OCI-LY1 (cell line): ENCODE results near the gene CSMD2.

Experiments
- H2AFZ ChIP-seq: fragments of 200-600 bp; sonication (generic), shearing (Covaris generic); 2 replicates; pipeline ENCODE4 v1.6.0; 2014; ENCODE audit warnings: antibody characterized with exemption, mild to moderate bottlenecking, low read length
- H3F3A ChIP-seq: fragments of 200-600 bp; sonication (generic), shearing (Covaris generic); 2 replicates; pipeline ENCODE4 v1.6.0; 2014; ENCODE audit warnings: mild to moderate bottlenecking, antibody characterized with exemption, low read length, moderate library complexity; ENCODE audit not compliant: insufficient read depth
- H3K27ac ChIP-seq: fragments of 200-600 bp; sonication (generic); 2 replicates; pipeline ENCODE4 v1.5.1; 2014; ENCODE audit warnings: low read length, mixed run types, mild to moderate bottlenecking, low read depth; ENCODE audit not compliant: poor library complexity, severe bottlenecking
- H3K27me3 ChIP-seq: fragments of 200-600 bp; sonication (generic); 2 replicates; pipeline ENCODE4 v1.6.0; 2014; ENCODE audit warnings: antibody characterized with exemption, mild to moderate bottlenecking, low read length, moderate library complexity; ENCODE audit not compliant: insufficient read depth
- H3K36me3 ChIP-seq: fragments of 200-600 bp; sonication (generic); 2 replicates; pipeline ENCODE4 v1.6.1; 2014; ENCODE audit warnings: mild to moderate bottlenecking, antibody characterized with exemption, low read length, moderate library complexity, mixed read lengths; ENCODE audit not compliant: insufficient read depth
- H3K4me1 ChIP-seq: fragments of 200-600 bp; sonication (generic); 2 replicates; pipeline ENCODE4 v1.5.1; 2014; ENCODE audit warnings: mild to moderate bottlenecking, low read length, moderate library complexity; ENCODE audit not compliant: insufficient read depth, severe bottlenecking
- H3K4me2 ChIP-seq: fragments of 200-600 bp; sonication (generic), shearing (Covaris generic); 2 replicates; pipeline ENCODE4 v1.6.1; 2014; ENCODE audit warnings: low read length
- H3K4me3 ChIP-seq: fragments of 200-600 bp; sonication (generic); 2 replicates; pipeline ENCODE4 v1.5.1; 2014; ENCODE audit warnings: low read length, low read depth, mild to moderate bottlenecking, mixed read lengths; ENCODE audit not compliant: poor library complexity, severe bottlenecking
- H3K79me2 ChIP-seq: fragments of 200-600 bp; shearing (Covaris generic); 2 replicates; pipeline ENCODE4 v1.6.1; 2016; ENCODE audit warnings: mixed run types, low read length, mixed read lengths; ENCODE audit not compliant: insufficient read depth
- H3K9ac ChIP-seq: fragments of 200-600 bp; sonication (generic), shearing (Covaris generic); 2 replicates; pipeline ENCODE4 v1.6.1; 2014; ENCODE audit warnings: mild to moderate bottlenecking, low read length, mixed read lengths
- H3K9me2 ChIP-seq: fragments of 200-600 bp; sonication (generic), shearing (Covaris generic); 2 replicates; pipeline ENCODE4 v1.6.1; 2014; ENCODE audit warnings: low read depth, mild to moderate bottlenecking, low read length, mixed read lengths
- H3K9me3 ChIP-seq: fragments of 200-600 bp; shearing (Covaris generic); 2 replicates; pipeline ENCODE4 v1.6.1; 2014; ENCODE audit warnings: low read length, mixed read lengths
- H4K20me1 ChIP-seq: fragments of 200-600 bp; sonication (generic), shearing (Covaris generic); 2 replicates; pipeline ENCODE4 v1.6.0; 2016; ENCODE audit warnings: mild to moderate bottlenecking, low read length; ENCODE audit not compliant: insufficient read depth
- CTCF ChIP-seq: fragments of 200-600 bp; sonication (generic), shearing (Covaris generic); IDR thresholded peaks from 2 replicates; pipeline ENCODE4 v1.5.1; 2017; ENCODE audit warnings: mild to moderate bottlenecking, antibody characterized with exemption, low read length, moderate library complexity, mixed read lengths
- EZH2 ChIP-seq: fragments of 200-600 bp; sonication (generic), shearing (Covaris generic); IDR thresholded peaks from 2 replicates; pipeline ENCODE4 v1.8.0; 2017; ENCODE audit warnings: borderline replicate concordance, mixed run types, mild to moderate bottlenecking, antibody characterized with exemption, low read length, moderate library complexity, mixed read lengths

The CSMD2 gene

GRCh38 chr1:33921281-33921680 lies 243.7 kb downstream of the CSMD2 start:
- Histone ChIP-seq H3K9me3 (no peaks in the 10 kb centered on the region), H3K79me2 (no peaks in the 10 kb centered on the region), H3K36me3 (no peaks in the 10 kb centered on the region), H3K27me3 (no peaks in the 10 kb centered on the region), H3K4me1 (no peaks in the 10 kb centered on the region), H3F3A (no peaks in the 10 kb centered on the region), H3K27ac (no peak overlapping the region), H3K9ac (no peak overlapping the region), H2AFZ (no peak overlapping the region), H4K20me1 (no peaks in the 10 kb centered on the region), H3K4me2 (no peak overlapping the region), H3K4me3 (no peak overlapping the region), H3K9me2 (no peaks in the 10 kb centered on the region)
- TF ChIP-seq CTCF (no peak), EZH2 (no peak)

- Histone ChIP-seq H3K27ac (no peak overlapping the region), H2AFZ (no peak overlapping the region), H3K4me3 (no peak overlapping the region), H3K9me2 (no peaks in the 10 kb centered on the region), H3K27me3 (no peaks in the 10 kb centered on the region), H3K79me2 (no peaks in the 10 kb centered on the region), H3K36me3 (no peaks in the 10 kb centered on the region), H3K4me2 (no peak overlapping the region), H3K4me1 (no peaks in the 10 kb centered on the region), H4K20me1 (no peaks in the 10 kb centered on the region), H3F3A (no peaks in the 10 kb centered on the region), H3K9me3 (no peaks in the 10 kb centered on the region), H3K9ac (no peak overlapping the region)
- TF ChIP-seq EZH2 (no peak), CTCF (no peak)
These were observed 246.7 kb downstream of the CSMD2 start for GRCh38 chr1:33918368-33918767.

DNA sequence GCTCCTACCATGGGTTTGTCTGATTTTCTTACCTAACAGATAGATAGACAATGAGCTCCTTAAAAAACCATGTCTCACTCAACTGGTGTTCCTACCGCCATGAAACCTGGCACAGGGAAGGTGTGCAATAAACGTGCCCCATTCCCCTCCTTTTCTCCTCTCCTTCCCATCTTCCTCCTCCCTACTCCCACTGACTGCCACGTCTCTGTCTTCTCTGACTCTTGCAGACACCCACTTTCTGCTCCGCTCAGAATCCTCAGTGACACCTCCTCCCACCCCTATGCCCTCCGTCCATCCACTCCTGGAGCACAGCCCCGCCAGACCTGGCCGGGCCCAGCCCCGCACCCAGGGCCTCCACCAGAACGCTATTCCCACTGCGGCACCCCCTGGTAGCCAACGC lies 248.2 kb downstream of the CSMD2 start:
- H3K4me2 ChIP-seq: no peak overlapping the region
- no peaks in the 10 kb centered on the region for H3K79me2 ChIP-seq
- H3K36me3 ChIP-seq: no peaks in the 10 kb centered on the region
- H3F3A ChIP-seq: no peaks in the 10 kb centered on the region
- no peaks in the 10 kb centered on the region for H3K9me3 ChIP-seq
- no peak overlapping the region for H2AFZ ChIP-seq
- H4K20me1 ChIP-seq: no peaks in the 10 kb centered on the region
- no peaks in the 10 kb centered on the region for H3K27me3 ChIP-seq
- H3K9ac ChIP-seq: no peak overlapping the region
- H3K9me2 ChIP-seq: no peaks in the 10 kb centered on the region
- H3K27ac ChIP-seq: no peak overlapping the region
- TF ChIP-seq EZH2 (no peak), CTCF (no peak)
- H3K4me3 ChIP-seq: no peak overlapping the region
- H3K4me1 ChIP-seq: no peaks in the 10 kb centered on the region
